KBM-7 (cell line): ENCODE data around the gene OR5B12.

Experiments
- DNase-seq: peaks from one replicate; pipeline ENCODE4 v3.0.0-alpha.2; 2015
- in situ Hi-C: fragments of 300-500 bp; cut with MboI; formaldehyde crosslinking; loops from 2 replicates; pipeline ENCODE4 v1.14.3; 2020; ENCODE audit warnings: low sequenced_read_pairs, low pct_unique_long_range_greater_than_20kb, mixed read lengths

The OR5B12 gene

DNA sequence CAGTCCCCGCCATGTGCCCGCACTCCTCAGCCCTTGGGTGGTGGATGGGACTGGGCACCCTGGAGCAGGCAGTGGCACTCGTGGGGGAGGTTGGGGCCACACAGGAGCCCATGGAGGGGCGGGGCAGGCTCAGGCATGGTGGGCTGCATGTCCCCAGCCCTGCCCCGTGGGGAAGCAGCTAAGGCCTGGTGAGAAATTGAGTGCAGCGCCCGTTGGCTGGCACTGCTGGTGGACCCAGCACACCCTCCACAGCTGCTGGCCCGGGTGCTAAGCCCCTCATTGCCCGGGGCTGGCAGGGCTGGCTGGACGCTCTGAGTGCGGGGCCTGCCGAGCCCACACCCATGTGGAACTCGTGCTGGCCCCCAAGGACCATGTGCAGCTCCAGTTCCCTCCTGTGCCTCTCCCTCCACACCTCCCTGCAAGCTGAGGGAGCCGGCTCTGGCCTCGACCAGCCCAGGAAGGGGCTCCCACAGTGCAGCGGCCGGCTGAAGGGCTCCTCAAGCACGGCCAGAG is 51.4 kb downstream of the OR5B12 start:
- in situ Hi-C loops: no loop called here
- no peak for DNase-seq
